ENCODE measurements around the gene RGS6.

DNA sequence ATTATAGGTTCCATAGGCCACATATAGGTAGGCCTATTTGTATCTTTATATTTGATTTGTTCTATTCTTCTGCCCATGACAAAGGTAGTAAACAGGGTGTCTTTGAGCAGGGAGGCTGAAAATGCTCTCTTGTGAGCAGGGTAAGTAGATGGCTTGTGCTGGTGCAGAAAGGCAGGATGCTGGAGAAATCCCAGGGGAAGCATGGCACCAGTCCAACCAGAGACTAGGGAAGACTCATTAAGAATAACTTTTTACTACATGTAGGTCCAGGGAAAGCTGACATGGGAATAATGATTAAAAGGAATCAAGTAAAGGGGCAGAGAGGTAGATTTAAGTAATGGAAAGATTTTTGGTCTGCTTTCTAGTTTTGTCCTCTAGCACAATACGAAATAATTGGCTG lies 245.0 kb downstream of the RGS6 start:
- TF ChIP-seq PAX5 (IDR thresholded peaks at IDR 0.05; ENCODE audit: insufficient read depth, low read length, severe bottlenecking) (no peak), POLR2A (IDR thresholded peaks at IDR 0.05; ENCODE audit: low read depth, low read length) (no peak), POLR2AphosphoS5 (IDR thresholded peaks at IDR 0.05; ENCODE audit: low read depth, low read length) (no peak), TAF1 (IDR thresholded peaks at IDR 0.05; ENCODE audit: low read depth, low read length) (no peak)
